IMR-90 (cell line): Measurements from ENCODE around the gene ATF7IP. TPM values are rescaled to one million over a fixed set of nuclear protein-coding genes. Genes with fewer than 3 reads are reported as not detected.

Experiments
- ATAC-seq: fragments of 200-7000 bp; cut with Tn5 transposase; 2 replicates; pipeline ENCODE4 v1.9.1; 2020; ENCODE audit warnings: low read depth, mild to moderate bottlenecking, moderate library complexity
- BruUV-seq: library from RNA; stranded (reverse); fragments of 400-500 nt; replicated peaks from 2 replicates; lab custom pipeline; 2021; lab: Mats Ljungman, UMichigan
- CTCF ChIA-PET: fragments of 300-600 bp; formaldehyde crosslinking; extraction: SDS; loops from one replicate; lab custom pipeline; 2021; ENCODE audit warnings: antibody characterized with exemption; lab: Yijun Ruan, JAX
- POLR2A ChIA-PET: fragments of 300-600 bp; sonication (Branson Sonifier 250); formaldehyde crosslinking; loops from one replicate; lab custom pipeline; 2022; ENCODE audit warnings: antibody characterized with exemption; ENCODE audit not compliant: unreplicated experiment; lab: Charles Lee
- DNase-seq: peaks from one replicate; pipeline ENCODE4 v3.0.0; 2013
- H2AFZ ChIP-seq: replicated peaks from 2 replicates; pipeline ENCODE3; 2013; ENCODE audit warnings: low read length, mild to moderate bottlenecking; ENCODE audit not compliant: poor library complexity
- H2AK5ac ChIP-seq: 2 replicates; pipeline ENCODE4 v1.6.1; 2013; ENCODE audit warnings: low read depth, low read length, inconsistent platforms
- H2AK9ac ChIP-seq: replicated peaks from 2 replicates; pipeline ENCODE3; 2013; ENCODE audit warnings: mild to moderate bottlenecking, low read depth, low read length, moderate library complexity; ENCODE audit not compliant: poor library complexity
- H2BK120ac ChIP-seq: 2 replicates; pipeline ENCODE4 v1.6.1; 2013; ENCODE audit warnings: low read depth, low read length, inconsistent platforms
- H2BK15ac ChIP-seq: 3 replicates; pipeline ENCODE4 v1.6.1; 2013; ENCODE audit warnings: low read depth, low read length, inconsistent platforms
- H2BK20ac ChIP-seq: 2 replicates; pipeline ENCODE4 v1.6.1; 2013; ENCODE audit warnings: low read depth, mild to moderate bottlenecking, inconsistent platforms, low read length, moderate library complexity
- H2BK5ac ChIP-seq: 2 replicates; pipeline ENCODE4 v1.6.1; 2013; ENCODE audit warnings: mild to moderate bottlenecking, low read depth, low read length, inconsistent platforms; ENCODE audit not compliant: poor library complexity, severe bottlenecking
- H3K14ac ChIP-seq: replicated peaks from 2 replicates; pipeline ENCODE4 v1.6.1; 2013; ENCODE audit warnings: low read depth, low read length, inconsistent platforms
- H3K18ac ChIP-seq: 2 replicates; pipeline ENCODE4 v1.6.1; 2013; ENCODE audit warnings: low read depth, low read length, control low read depth
- H3K23ac ChIP-seq: 2 replicates; pipeline ENCODE4 v1.6.1; 2013; ENCODE audit warnings: low read depth, low read length, inconsistent platforms
- H3K27ac ChIP-seq: 2 replicates; pipeline ENCODE4 v1.5.1; 2013; ENCODE audit warnings: mild to moderate bottlenecking, control low read depth, low read length; ENCODE audit not compliant: insufficient read depth
- H3K27me3 ChIP-seq: 2 replicates; pipeline ENCODE4 v1.6.1; 2013; ENCODE audit warnings: low read length; ENCODE audit not compliant: control insufficient read depth, insufficient read depth
- H3K36me3 ChIP-seq: 2 replicates; pipeline ENCODE4 v1.6.1; 2013; ENCODE audit warnings: low read length, mixed read lengths; ENCODE audit not compliant: control insufficient read depth, insufficient read depth
- H3K4ac ChIP-seq: 2 replicates; pipeline ENCODE4 v1.6.1; 2013; ENCODE audit warnings: low read depth, low read length, inconsistent platforms
- H3K4me1 ChIP-seq: 2 replicates; pipeline ENCODE4 v1.6.1; 2013; ENCODE audit warnings: low read length, mixed read lengths; ENCODE audit not compliant: control insufficient read depth, insufficient read depth
- H3K4me2 ChIP-seq: 2 replicates; pipeline ENCODE4 v1.6.1; 2013; ENCODE audit warnings: low read depth, mild to moderate bottlenecking, control low read depth, low read length, moderate library complexity
- H3K4me3 ChIP-seq: 2 replicates; pipeline ENCODE4 v1.5.1; 2013; ENCODE audit warnings: low read depth, mild to moderate bottlenecking, control low read depth, low read length, moderate library complexity; ENCODE audit not compliant: insufficient read depth
- H3K56ac ChIP-seq: 2 replicates; pipeline ENCODE4 v1.6.1; 2013; ENCODE audit warnings: low read length, inconsistent platforms; ENCODE audit not compliant: insufficient read depth; ENCODE audit errors: extremely low read depth
- H3K79me1 ChIP-seq, 2 experiments: 2 replicates each; pipeline ENCODE4 v1.6.1; 2013; ENCODE audit warnings: low read length in 2 of 2, inconsistent platforms in 1 of 2, low read depth in 1 of 2
- H3K9ac ChIP-seq: 2 replicates; pipeline ENCODE4 v1.6.1; 2013; ENCODE audit warnings: low read depth, low read length, control low read depth
- H3K9me1 ChIP-seq: 2 replicates; pipeline ENCODE4 v1.6.1; 2013; ENCODE audit warnings: low read length, inconsistent platforms; ENCODE audit not compliant: insufficient read depth
- H3K9me3 ChIP-seq: 2 replicates; pipeline ENCODE4 v1.6.1; 2013; ENCODE audit warnings: low read length; ENCODE audit not compliant: control insufficient read depth, insufficient read depth
- H4K20me1 ChIP-seq: 2 replicates; pipeline ENCODE4 v1.6.1; 2013; ENCODE audit warnings: low read length, inconsistent platforms; ENCODE audit not compliant: insufficient read depth
- H4K5ac ChIP-seq: 2 replicates; pipeline ENCODE4 v1.6.1; 2013; ENCODE audit warnings: mild to moderate bottlenecking, low read depth, low read length, control low read depth
- H4K8ac ChIP-seq, 2 experiments: 2 replicates each; pipeline ENCODE4 v1.6.1; 2013; ENCODE audit warnings: low read depth in 2 of 2, low read length in 2 of 2, control low read depth in 1 of 2, inconsistent platforms in 1 of 2
- H4K91ac ChIP-seq: 2 replicates; pipeline ENCODE4 v1.6.1; 2013; ENCODE audit warnings: low read depth, low read length, inconsistent platforms; ENCODE audit not compliant: insufficient read depth
- BHLHE40 ChIP-seq: fragments of 150-350 bp; IDR thresholded peaks from 2 replicates; pipeline ENCODE4 v1.6.1; 2016; ENCODE audit warnings: mild to moderate bottlenecking, low read depth, low read length
- CEBPB ChIP-seq: IDR thresholded peaks from 2 replicates; pipeline ENCODE4 v1.6.1; 2012; ENCODE audit warnings: low read depth, low read length, improper control_type of control experiment
- CHD1 ChIP-seq: IDR thresholded peaks from 2 replicates; pipeline ENCODE4 v1.6.1; 2012; ENCODE audit warnings: low read depth, low read length, improper control_type of control experiment
- CTCF ChIP-seq: conservative IDR thresholded peaks from 2 replicates; pipeline ENCODE4 v1.5.1; 2012; ENCODE audit warnings: mild to moderate bottlenecking, low read depth, low read length, improper control_type of control experiment
- ELK1 ChIP-seq: fragments of 150-350 bp; IDR thresholded peaks from 2 replicates; pipeline ENCODE4 v1.6.1; 2016; ENCODE audit warnings: low read depth, mild to moderate bottlenecking, low read length, moderate library complexity, borderline replicate concordance
- FOS ChIP-seq: fragments of 150-350 bp; IDR thresholded peaks from 2 replicates; pipeline ENCODE4 v1.6.1; 2016; ENCODE audit warnings: low read depth, low read length
- MAFK ChIP-seq: IDR thresholded peaks from 2 replicates; pipeline ENCODE4 v1.6.1; 2012; ENCODE audit warnings: low read depth, low read length, improper control_type of control experiment
- MAZ ChIP-seq: IDR thresholded peaks from 2 replicates; pipeline ENCODE4 v1.6.1; 2012; ENCODE audit warnings: low read depth, mild to moderate bottlenecking, low read length, improper control_type of control experiment, moderate library complexity, borderline replicate concordance
- MXI1 ChIP-seq: IDR thresholded peaks from 2 replicates; pipeline ENCODE4 v1.6.1; 2012; ENCODE audit warnings: low read depth, mild to moderate bottlenecking, low read length, moderate library complexity, borderline replicate concordance
- NFE2L2 ChIP-seq: fragments of 150-350 bp; IDR thresholded peaks from 2 replicates; pipeline ENCODE4 v1.6.1; 2016; ENCODE audit warnings: low read depth, mild to moderate bottlenecking, low read length
- POLR2A ChIP-seq: IDR thresholded peaks from 2 replicates; pipeline ENCODE4 v1.6.1; 2012; ENCODE audit warnings: mild to moderate bottlenecking, low read depth, low read length
- RAD21 ChIP-seq: IDR thresholded peaks from 2 replicates; pipeline ENCODE4 v1.6.1; 2012; ENCODE audit warnings: low read length, improper control_type of control experiment
- RCOR1 ChIP-seq: IDR thresholded peaks from 2 replicates; pipeline ENCODE4 v1.6.1; 2012; ENCODE audit warnings: mild to moderate bottlenecking, low read length, improper control_type of control experiment; ENCODE audit not compliant: insufficient replicate concordance
- RFX5 ChIP-seq: IDR thresholded peaks from 2 replicates; pipeline ENCODE4 v1.8.0; 2012; ENCODE audit warnings: low read depth, mild to moderate bottlenecking, low read length, moderate library complexity
- SMC3 ChIP-seq: fragments of 150-350 bp; IDR thresholded peaks from 2 replicates; pipeline ENCODE4 v1.6.1; 2016; ENCODE audit warnings: low read depth, mild to moderate bottlenecking, antibody characterized with exemption, low read length, moderate library complexity
- USF2 ChIP-seq: fragments of 150-350 bp; IDR thresholded peaks from 2 replicates; pipeline ENCODE4 v1.6.1; 2017; ENCODE audit warnings: mild to moderate bottlenecking, antibody characterized with exemption, low read length, low read depth
- WGBS, 2 experiments: methylation state at CpG; one replicate each; pipeline versions ENCODE4 v1.1.5 to v1.1.7; 2013; ENCODE audit warnings: missing lambda C conversion rate in 2 of 2; ENCODE audit not compliant: insufficient read length in 1 of 2; ENCODE audit errors: extremely low coverage in 2 of 2; 5-methylcytosine and 5-hydroxymethylcytosine counted together
- dilution Hi-C: fragments of 300-500 bp; cut with HindIII; formaldehyde crosslinking; loops from one replicate; pipeline ENCODE4 v1.14.3; 2018; ENCODE audit warnings: low sequenced_read_pairs; ENCODE audit not compliant: unreplicated experiment
- in situ Hi-C: fragments of 300-500 bp; cut with MboI; formaldehyde crosslinking; loops from 3 replicates; pipeline ENCODE4 v1.14.3; 2019; ENCODE audit warnings: low sequenced_read_pairs, inconsistent platforms, mixed read lengths
- intact Hi-C: fragments of 100-400 bp; cut with micrococcal nuclease; formaldehyde crosslinking; loops from 2 replicates; pipeline ENCODE4 v1.10.0; 2022
- polyA plus RNA-seq, 3 experiments: library from polyadenylated mRNA; depleted of rRNA; stranded (reverse); fragments of >200 nt; gene quantifications; 2 replicates each; pipeline ENCODE4 v1.2.3, GENCODE V29; 2012; ENCODE audit warnings: low replicate concordance in 1 of 3
- total RNA-seq: library from RNA; depleted of rRNA; stranded (reverse); fragments of >200 nt; gene quantifications from 2 replicates; pipeline ENCODE4 v1.2.3, GENCODE V29; 2012

ATF7IP gene
- total and polyA plus RNA-seq, 2 of the 4 experiments (the other 2 are of a cell fraction) = 9.4 to 22.8 TPM

- H2BK20ac ChIP-seq = no peak overlapping the region
- H3K36me3 ChIP-seq = no peaks in the 10 kb centered on the region
- no peak overlapping the region for H3K18ac ChIP-seq
- no TSS peak for BruUV-seq
- H3K4ac ChIP-seq = no peak overlapping the region
- DNase-seq = no peak
- H3K9me3 ChIP-seq = no peaks in the 10 kb centered on the region
- no peak overlapping the region for H3K14ac ChIP-seq
- H3K4me1 ChIP-seq = no peaks in the 10 kb centered on the region
- H2AK9ac ChIP-seq = no peak overlapping the region
- no peaks in the 10 kb centered on the region for H3K27me3 ChIP-seq
- no peak overlapping the region for H2AFZ ChIP-seq
- H2BK120ac ChIP-seq = no peak overlapping the region
- intact Hi-C loops (no loop called here), in situ Hi-C loops (no loop called here), dilution Hi-C loops (no loop called here)
- H3K9me1 ChIP-seq = no peaks in the 10 kb centered on the region
- no peak overlapping the region for H3K27ac ChIP-seq
- H3K79me1 ChIP-seq = no peaks in the 10 kb centered on the region
- H3K23ac ChIP-seq = no peak overlapping the region
- H2AK5ac ChIP-seq = no peak overlapping the region
- no peak overlapping the region for H3K9ac ChIP-seq
- H4K5ac ChIP-seq = no peak overlapping the region
- POLR2A ChIA-PET = no interaction called here
- H2BK15ac ChIP-seq = no peak overlapping the region
- H3K4me2 ChIP-seq = no peak overlapping the region
- H3K4me3 ChIP-seq = no peak overlapping the region
- no peak for ATAC-seq
- no peak overlapping the region for H2BK5ac ChIP-seq
- H4K91ac ChIP-seq = no peak overlapping the region
- H4K8ac ChIP-seq = no peak overlapping the region
- H4K20me1 ChIP-seq = no peaks in the 10 kb centered on the region
- TF ChIP-seq MXI1 = no peak
- no peak for TF ChIP-seq RAD21
- no peak for TF ChIP-seq FOS
- TF ChIP-seq MAFK = no peak
- no peak for TF ChIP-seq SMC3
- TF ChIP-seq RCOR1 = no peak
- no peak for TF ChIP-seq RFX5
- no peak for TF ChIP-seq POLR2A
- TF ChIP-seq BHLHE40 = no peak
- no peak for TF ChIP-seq NFE2L2
- no peak for TF ChIP-seq CTCF
- no peak for TF ChIP-seq ELK1
- TF ChIP-seq USF2 = no peak
- no peak for TF ChIP-seq MAZ
- no peak for TF ChIP-seq CHD1
- TF ChIP-seq CEBPB = no peak
- H3K56ac ChIP-seq = no peak overlapping the region
- no CpG with 5 or more reads among the region's 4 CpGs for WGBS, 2 experiments
- CTCF ChIA-PET = interaction anchor here (1.0 kb wide), 1 partner anchor 25 kb away, joined by 3 read pairs; no protein-coding TSS in a partner anchor
Measured at GRCh38 chr12:14540801-14541462, 175.4 kb downstream of the ATF7IP start.
